ENCODE data around the gene PPP1R9A.

GRCh38 chr7:95113590-95113989, 206.2 kb downstream of the PPP1R9A start:
- no peak for TF ChIP-seq CTCF (IDR thresholded peaks at IDR 0.05)
- no peak for TF ChIP-seq POLR2A (IDR thresholded peaks at IDR 0.05)

All from prostate gland (tissue), 2 donors.